Fibroblast of skin of back (primary cell): ENCODE results near the gene CCDC138.

Source experiments
- DNase-seq: peaks from one replicate; pipeline ENCODE4 v3.0.0-alpha.2; 2013

The CCDC138 gene

DNA sequence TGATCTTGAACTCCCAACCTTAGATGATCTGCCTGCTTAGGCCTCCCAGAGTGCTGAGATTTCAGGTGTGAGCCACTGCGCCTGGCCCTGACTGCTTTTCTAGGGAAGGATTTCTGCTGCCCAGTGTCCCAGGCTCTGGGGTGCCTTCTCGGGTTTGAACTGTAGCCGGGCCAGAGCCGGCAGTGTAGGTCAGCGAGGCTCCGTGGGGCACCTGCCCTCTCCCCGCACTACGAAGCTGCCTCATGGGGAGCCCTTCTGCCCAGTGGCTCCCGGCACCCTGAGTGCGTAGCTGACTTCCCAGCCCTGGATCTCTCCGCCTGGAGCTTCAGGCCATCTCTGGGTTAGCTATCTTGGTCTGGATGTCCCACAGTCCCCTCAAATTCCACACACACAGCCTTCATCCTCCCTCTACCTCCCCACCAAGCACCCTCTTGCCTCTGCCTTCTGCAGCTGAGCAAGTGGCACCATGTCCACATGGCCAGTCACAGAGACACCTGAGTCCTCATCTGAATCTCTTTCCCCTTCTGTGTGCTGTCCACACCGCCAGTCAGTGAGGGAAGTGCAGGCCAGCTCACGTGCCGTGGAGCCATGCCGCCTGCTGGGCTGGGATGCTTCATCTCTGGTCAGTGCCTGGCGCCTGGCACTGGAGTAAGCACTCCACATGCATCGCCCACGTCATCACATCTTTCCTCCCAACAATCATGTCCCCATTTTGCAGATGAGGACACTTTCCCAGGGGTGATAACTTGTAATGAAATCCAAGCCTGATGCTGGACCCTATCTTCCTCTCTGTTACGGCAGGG lies 133.2 kb downstream of the CCDC138 start:
- no peak for DNase-seq

- DNase-seq: no peak
These were observed 134.1 kb downstream of the CCDC138 start for GRCh38 chr2:108920686-108921085.

DNA sequence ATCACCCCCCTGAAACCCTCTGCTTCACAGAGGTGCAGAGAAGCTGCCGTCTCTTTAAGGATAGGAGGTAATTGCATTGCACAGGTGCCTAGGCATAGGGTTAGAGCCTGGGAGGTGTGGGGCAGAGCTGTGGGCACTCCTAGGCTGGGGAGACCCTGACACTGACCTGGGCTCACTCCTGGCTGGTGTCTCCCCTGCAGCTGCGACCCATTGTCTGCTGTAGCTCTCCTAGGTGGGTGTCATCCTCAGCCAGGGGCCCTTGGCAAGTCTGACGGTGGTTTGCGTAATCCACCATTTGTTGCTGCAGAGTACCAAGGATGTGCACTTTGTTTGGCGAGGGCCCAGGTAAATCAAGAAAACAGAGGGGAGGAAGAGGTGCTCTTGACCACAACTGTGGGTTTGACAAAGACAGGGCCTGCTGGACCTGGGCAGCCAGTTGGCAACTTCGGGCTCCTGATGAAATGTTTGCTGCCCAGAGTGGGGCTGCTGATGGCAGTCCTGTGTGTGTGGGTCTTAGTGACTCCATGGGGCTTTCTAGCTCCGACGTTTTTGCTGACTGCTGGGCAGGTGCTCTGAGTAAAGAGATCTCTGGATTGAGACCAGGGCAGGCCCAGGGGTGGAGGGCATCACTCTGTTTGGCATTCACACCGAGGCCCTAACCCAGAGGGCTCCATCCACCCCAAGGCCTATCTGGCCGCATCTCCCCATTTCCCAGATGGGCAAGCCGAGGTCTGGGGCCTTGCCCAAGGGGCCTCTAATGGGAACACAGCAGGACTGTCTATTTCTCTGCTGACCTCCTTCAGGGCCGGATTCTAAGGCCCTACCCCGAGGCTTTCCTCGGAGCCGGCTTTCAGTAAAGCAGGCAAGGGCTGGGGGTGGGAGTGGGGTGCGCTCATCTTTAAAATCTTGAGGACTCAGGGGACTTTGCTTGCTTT lies 134.8 kb downstream of the CCDC138 start:
- DNase-seq: no peak

DNA sequence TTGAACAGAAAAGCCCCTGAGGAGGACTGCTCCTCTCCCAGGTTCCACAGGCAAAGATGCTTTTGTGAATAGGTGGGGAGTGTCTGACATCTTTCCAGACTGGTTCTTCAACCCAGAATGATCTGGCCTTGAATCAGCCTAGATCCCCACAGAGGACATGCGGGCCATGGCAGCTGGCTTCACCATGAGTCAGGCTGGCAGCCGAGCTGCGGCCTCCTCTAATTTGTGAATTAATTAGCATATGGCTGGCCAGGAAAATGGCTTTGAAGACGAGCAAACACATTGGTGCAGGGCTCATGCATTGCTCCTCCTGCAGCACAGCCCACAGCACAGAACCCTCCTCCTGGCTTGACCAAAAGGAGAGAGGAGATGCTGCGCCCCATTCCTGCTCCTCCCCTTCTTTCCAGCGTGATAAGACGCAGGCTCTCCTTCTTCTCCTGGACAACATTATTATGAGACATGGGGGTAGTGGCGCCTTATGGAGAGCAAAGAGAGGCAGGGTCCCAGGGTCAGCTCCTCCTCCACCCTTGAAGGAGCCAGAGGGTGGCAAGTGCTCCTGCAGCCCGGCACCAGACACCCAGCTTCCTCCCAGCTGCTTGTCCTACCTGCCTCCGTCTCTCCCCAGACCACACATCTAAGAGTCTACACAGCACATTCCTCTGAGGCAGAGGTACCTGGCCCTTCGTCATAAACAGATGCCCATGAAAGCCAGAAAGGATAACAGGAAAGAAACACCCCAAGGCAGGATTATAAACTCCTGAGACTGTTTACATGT lies 135.8 kb downstream of the CCDC138 start:
- peak; percentile 24 for DNase-seq

- DNase-seq: no peak
These were observed 136.6 kb downstream of the CCDC138 start for GRCh38 chr2:108923019-108923700.

- DNase-seq: no peak
These were observed 137.4 kb downstream of the CCDC138 start for GRCh38 chr2:108923736-108924579.

GRCh38 chr2:108924580-108925251 lies 138.1 kb downstream of the CCDC138 start:
- DNase-seq: no peak

GRCh38 chr2:108925286-108925685 lies 138.7 kb downstream of the CCDC138 start:
- DNase-seq: no peak

GRCh38 chr2:108925735-108926134 lies 139.2 kb downstream of the CCDC138 start:
- DNase-seq: no peak
